HCT116 (cell line): Measurements from ENCODE around the gene ZFAND5. TPM values are rescaled to one million over a fixed set of nuclear protein-coding genes. Genes with fewer than 3 reads are reported as not detected.

ENCODE experiments used
- ATAC-seq: fragments of 200-7000 bp; cut with Tn5 transposase; 2 replicates; pipeline ENCODE4 v1.9.1; 2020; ENCODE audit warnings: mild to moderate bottlenecking, moderate library complexity
- BruUV-seq: library from RNA; stranded (reverse); fragments of 400-500 nt; replicated peaks from 2 replicates; lab custom pipeline; 2021; lab: Mats Ljungman, UMichigan
- CTCF ChIA-PET: fragments of 300-600 bp; sonication (Branson Sonifier 250); formaldehyde crosslinking; loops from one replicate; lab custom pipeline; 2021; ENCODE audit warnings: antibody characterized with exemption; lab: Charles Lee
- POLR2A ChIA-PET: fragments of 300-600, 350-600 bp; sonication (Branson Sonifier 250); formaldehyde crosslinking; loops from one replicate; lab custom pipeline; 2021; ENCODE audit warnings: antibody characterized with exemption; lab: Charles Lee
- RAD21 ChIA-PET, 2 experiments: fragments of 300-600 bp; sonication (Branson Sonifier 250); formaldehyde crosslinking; loops; one replicate each; lab custom pipeline; 2023; ENCODE audit warnings: low total read pairs in 2 of 2; ENCODE audit not compliant: uncharacterized antibody in 2 of 2, unreplicated experiment in 2 of 2, low non-redundant PET in 1 of 2; lab: Charles Lee
- DNase-seq: peaks from one replicate; pipeline ENCODE4 v3.0.0-alpha.2; 2010; ENCODE audit warnings: low read depth, low spot score
- H2AFZ ChIP-seq: fragments of 200-600 bp; shearing (Covaris generic), sonication (generic); 2 replicates; pipeline ENCODE4 v1.6.1; 2017; ENCODE audit warnings: low read depth, mixed run types, mixed read lengths, antibody characterized with exemption, low read length; ENCODE audit not compliant: poor library complexity, severe bottlenecking
- H3K27ac ChIP-seq: 2 replicates; pipeline ENCODE4 v1.5.1; 2012; ENCODE audit warnings: low read depth, low read length
- H3K27me3 ChIP-seq: fragments of 200-600 bp; sonication (generic); 2 replicates; pipeline ENCODE4 v1.6.1; 2016; ENCODE audit warnings: mixed run types, low read length, mixed read lengths; ENCODE audit not compliant: insufficient read depth
- H3K36me3 ChIP-seq, 2 experiments: fragments of 200-500 bp in 1 of 2; fragments of 200-600 bp in 1 of 2; sonication (Bioruptor generic) in 1 of 2; sonication (generic) in 1 of 2; 2 replicates each; pipeline versions ENCODE4 v1.5.1 to v1.6.1; 2014 to 2016; ENCODE audit warnings: low read length in 2 of 2, inconsistent platforms in 1 of 2, mixed read lengths in 1 of 2, mixed run types in 1 of 2; ENCODE audit not compliant: insufficient read depth in 2 of 2, control insufficient read depth in 1 of 2
- H3K4me1 ChIP-seq, 2 experiments: fragments of 200-600 bp in 1 of 2; sonication (generic) in 1 of 2; 2 replicates each; pipeline versions ENCODE4 v1.5.1 to v1.6.1; 2012 to 2017; ENCODE audit warnings: low read length in 2 of 2, inconsistent platforms in 1 of 2, mild to moderate bottlenecking in 1 of 2, mixed read lengths in 1 of 2, mixed run types in 1 of 2, moderate library complexity in 1 of 2; ENCODE audit not compliant: insufficient read depth in 2 of 2, control insufficient read depth in 1 of 2
- H3K4me2 ChIP-seq: fragments of 200-600 bp; sonication (generic); 2 replicates; pipeline ENCODE4 v1.6.1; 2017; ENCODE audit warnings: mixed run types, low read length, mixed read lengths
- H3K4me3 ChIP-seq, 2 experiments: fragments of 200-600 bp in 1 of 2; sonication (generic) in 1 of 2; replicated peaks in 1 of 2; 2 replicates each; pipeline ENCODE4 v1.5.1; 2011 to 2016; ENCODE audit warnings: low read length in 2 of 2, control low read depth in 1 of 2, low read depth in 1 of 2, mild to moderate bottlenecking in 1 of 2, mixed read lengths in 1 of 2, mixed run types in 1 of 2
- H3K79me2 ChIP-seq: fragments of 200-600 bp; sonication (generic); 2 replicates; pipeline ENCODE4 v1.6.1; 2017; ENCODE audit warnings: mild to moderate bottlenecking, mixed run types, low read length, moderate library complexity, mixed read lengths; ENCODE audit not compliant: insufficient read depth
- H3K9ac ChIP-seq: fragments of 200-600 bp; sonication (generic); 2 replicates; pipeline ENCODE4 v1.6.1; 2016; ENCODE audit warnings: low read length, mixed read lengths
- H3K9me2 ChIP-seq: fragments of 200-600 bp; sonication (generic), shearing (Covaris generic); 2 replicates; pipeline ENCODE4 v1.6.1; 2017; ENCODE audit warnings: mixed run types, mild to moderate bottlenecking, moderate library complexity; ENCODE audit not compliant: insufficient read depth
- H3K9me3 ChIP-seq, 2 experiments: fragments of 200-500 bp in 1 of 2; fragments of 200-600 bp in 1 of 2; sonication (Bioruptor generic) in 1 of 2; sonication (generic) in 1 of 2; 2 replicates each; pipeline ENCODE4 v1.6.1; 2014 to 2017; ENCODE audit warnings: low read length in 2 of 2, mixed read lengths in 2 of 2, inconsistent platforms in 1 of 2, low read depth in 1 of 2, mild to moderate bottlenecking in 1 of 2, mixed run types in 1 of 2, moderate library complexity in 1 of 2; ENCODE audit not compliant: control insufficient read depth in 1 of 2, insufficient read depth in 1 of 2
- H4K20me1 ChIP-seq: fragments of 200-600 bp; sonication (generic), shearing (Covaris generic); 2 replicates; pipeline ENCODE4 v1.6.1; 2017; ENCODE audit warnings: mixed run types, mild to moderate bottlenecking, moderate library complexity; ENCODE audit not compliant: insufficient read depth
- EZH2 ChIP-seq: fragments of 200-600 bp; sonication (generic); IDR thresholded peaks from 2 replicates; pipeline ENCODE4 v1.6.1; 2017; ENCODE audit warnings: antibody characterized with exemption, mixed run types
- POLR2AphosphoS5 ChIP-seq: IDR thresholded peaks from 2 replicates; pipeline ENCODE4 v1.6.1; 2011; ENCODE audit warnings: mild to moderate bottlenecking, low read depth, low read length, moderate library complexity
- RAD21 ChIP-seq: IDR thresholded peaks from 2 replicates; pipeline ENCODE4 v1.6.1; 2012; ENCODE audit warnings: low read depth, mild to moderate bottlenecking
- TCF7L2 ChIP-seq: IDR thresholded peaks from 2 replicates; pipeline ENCODE4 v1.7.0; 2011; ENCODE audit warnings: borderline replicate concordance, inconsistent platforms; ENCODE audit not compliant: insufficient read depth, insufficient read length; ENCODE audit errors: extremely low read depth
- YY1 ChIP-seq: IDR thresholded peaks from 2 replicates; pipeline ENCODE4 v1.6.1; 2011; ENCODE audit warnings: low read length, low read depth, moderate library complexity, mild to moderate bottlenecking; ENCODE audit not compliant: insufficient replicate concordance; ENCODE audit errors: extremely low read depth
- intact Hi-C: fragments of 100-400 bp; cut with micrococcal nuclease; formaldehyde crosslinking; loops from 2 replicates; pipeline ENCODE4 v1.10.0; 2022
- total RNA-seq: library from RNA; stranded (reverse); gene quantifications from one replicate; pipeline ENCODE4 v1.2.1, GENCODE V29; 2021; ENCODE audit not compliant: unreplicated experiment
- TF ChIP-seq, protein P1 (sequence below): IDR thresholded peaks from 2 replicates; pipeline ENCODE4 v1.6.1; 2012; ENCODE audit warnings: low read depth
- TF ChIP-seq, protein P2 (sequence below): IDR thresholded peaks from 2 replicates; pipeline ENCODE4 v1.6.1; 2012

The ZFAND5 gene
- total RNA-seq, 1 experiment from 2014 or later, result 128 TPM

- Histone ChIP-seq H3K4me3 (no peak overlapping the region), H3K4me1 (peaks cover 5 to 10% of the 10 kb centered on the region in 2 experiments), H3K4me2 (no peak overlapping the region), H2AFZ (no peak overlapping the region), H3K27ac (no peak overlapping the region), H4K20me1 (no peaks in the 10 kb centered on the region), H3K9ac (no peak overlapping the region), H3K36me3 (no peaks in the 10 kb centered on the region), H3K27me3 (no peaks in the 10 kb centered on the region), H3K9me3 (no peaks in the 10 kb centered on the region), H3K9me2 (no peaks in the 10 kb centered on the region), H3K79me2 (no peaks in the 10 kb centered on the region)
- ChIA-PET POLR2A (no interaction called here), RAD21 (no interaction called here), CTCF (no interaction called here)
- TF ChIP-seq RAD21 (no peak), POLR2AphosphoS5 (no peak), YY1 (no peak), EZH2 (no peak), TCF7L2 (no peak)
- TF ChIP-seq, protein P1, sequence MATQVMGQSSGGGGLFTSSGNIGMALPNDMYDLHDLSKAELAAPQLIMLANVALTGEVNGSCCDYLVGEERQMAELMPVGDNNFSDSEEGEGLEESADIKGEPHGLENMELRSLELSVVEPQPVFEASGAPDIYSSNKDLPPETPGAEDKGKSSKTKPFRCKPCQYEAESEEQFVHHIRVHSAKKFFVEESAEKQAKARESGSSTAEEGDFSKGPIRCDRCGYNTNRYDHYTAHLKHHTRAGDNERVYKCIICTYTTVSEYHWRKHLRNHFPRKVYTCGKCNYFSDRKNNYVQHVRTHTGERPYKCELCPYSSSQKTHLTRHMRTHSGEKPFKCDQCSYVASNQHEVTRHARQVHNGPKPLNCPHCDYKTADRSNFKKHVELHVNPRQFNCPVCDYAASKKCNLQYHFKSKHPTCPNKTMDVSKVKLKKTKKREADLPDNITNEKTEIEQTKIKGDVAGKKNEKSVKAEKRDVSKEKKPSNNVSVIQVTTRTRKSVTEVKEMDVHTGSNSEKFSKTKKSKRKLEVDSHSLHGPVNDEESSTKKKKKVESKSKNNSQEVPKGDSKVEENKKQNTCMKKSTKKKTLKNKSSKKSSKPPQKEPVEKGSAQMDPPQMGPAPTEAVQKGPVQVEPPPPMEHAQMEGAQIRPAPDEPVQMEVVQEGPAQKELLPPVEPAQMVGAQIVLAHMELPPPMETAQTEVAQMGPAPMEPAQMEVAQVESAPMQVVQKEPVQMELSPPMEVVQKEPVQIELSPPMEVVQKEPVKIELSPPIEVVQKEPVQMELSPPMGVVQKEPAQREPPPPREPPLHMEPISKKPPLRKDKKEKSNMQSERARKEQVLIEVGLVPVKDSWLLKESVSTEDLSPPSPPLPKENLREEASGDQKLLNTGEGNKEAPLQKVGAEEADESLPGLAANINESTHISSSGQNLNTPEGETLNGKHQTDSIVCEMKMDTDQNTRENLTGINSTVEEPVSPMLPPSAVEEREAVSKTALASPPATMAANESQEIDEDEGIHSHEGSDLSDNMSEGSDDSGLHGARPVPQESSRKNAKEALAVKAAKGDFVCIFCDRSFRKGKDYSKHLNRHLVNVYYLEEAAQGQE, result no peak
- TF ChIP-seq, protein P2, sequence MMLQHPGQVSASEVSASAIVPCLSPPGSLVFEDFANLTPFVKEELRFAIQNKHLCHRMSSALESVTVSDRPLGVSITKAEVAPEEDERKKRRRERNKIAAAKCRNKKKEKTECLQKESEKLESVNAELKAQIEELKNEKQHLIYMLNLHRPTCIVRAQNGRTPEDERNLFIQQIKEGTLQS, result no peak
- BruUV-seq, result no TSS peak
- ATAC-seq (no peak), DNase-seq (no peak)
- intact Hi-C loops, result no loop called here
Measured at GRCh38 chr9:72371151-72371550, 6.1 kb upstream of the ZFAND5 start.
